ENCODE data around the gene SRL.
A peak's percentile ranks its signal among the peaks of the same experiment; 100 is the strongest.

The SRL gene

GRCh38 chr16:4205971-4206370 is 35.9 kb downstream of the SRL start:
- no peak for DNase-seq (ENCODE audit: low read depth)
- TF ChIP-seq, protein P1, sequence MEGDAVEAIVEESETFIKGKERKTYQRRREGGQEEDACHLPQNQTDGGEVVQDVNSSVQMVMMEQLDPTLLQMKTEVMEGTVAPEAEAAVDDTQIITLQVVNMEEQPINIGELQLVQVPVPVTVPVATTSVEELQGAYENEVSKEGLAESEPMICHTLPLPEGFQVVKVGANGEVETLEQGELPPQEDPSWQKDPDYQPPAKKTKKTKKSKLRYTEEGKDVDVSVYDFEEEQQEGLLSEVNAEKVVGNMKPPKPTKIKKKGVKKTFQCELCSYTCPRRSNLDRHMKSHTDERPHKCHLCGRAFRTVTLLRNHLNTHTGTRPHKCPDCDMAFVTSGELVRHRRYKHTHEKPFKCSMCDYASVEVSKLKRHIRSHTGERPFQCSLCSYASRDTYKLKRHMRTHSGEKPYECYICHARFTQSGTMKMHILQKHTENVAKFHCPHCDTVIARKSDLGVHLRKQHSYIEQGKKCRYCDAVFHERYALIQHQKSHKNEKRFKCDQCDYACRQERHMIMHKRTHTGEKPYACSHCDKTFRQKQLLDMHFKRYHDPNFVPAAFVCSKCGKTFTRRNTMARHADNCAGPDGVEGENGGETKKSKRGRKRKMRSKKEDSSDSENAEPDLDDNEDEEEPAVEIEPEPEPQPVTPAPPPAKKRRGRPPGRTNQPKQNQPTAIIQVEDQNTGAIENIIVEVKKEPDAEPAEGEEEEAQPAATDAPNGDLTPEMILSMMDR (IDR thresholded peaks at IDR 0.05; ENCODE audit: control insufficient read depth, extremely low read depth, insufficient read depth), result no peak
- no peak overlapping the region for H3K4me3 ChIP-seq (ENCODE audit: low read depth, low read length)

DNA sequence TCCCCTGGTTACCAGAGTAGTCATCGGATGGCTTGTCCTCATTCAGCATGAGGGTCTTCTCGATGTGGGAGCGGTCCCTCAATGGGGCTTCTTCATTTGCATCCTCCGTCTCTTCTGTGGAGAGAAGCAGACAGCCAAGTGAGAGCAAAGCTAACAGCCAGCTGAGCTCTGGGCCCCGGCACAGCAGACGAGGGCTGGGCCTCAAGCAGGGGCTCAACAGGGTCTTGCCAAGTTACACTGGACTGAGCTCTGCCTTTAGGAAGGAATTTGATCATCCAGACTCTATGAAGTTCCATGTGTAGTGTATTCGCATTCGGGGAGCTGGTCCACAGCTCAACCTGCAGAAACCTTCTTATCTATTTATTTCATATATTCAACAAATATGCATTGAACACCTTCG is 37.4 kb downstream of the SRL start:
- H3K4me3 ChIP-seq (ENCODE audit: low read depth, low read length), result no peak overlapping the region
- TF ChIP-seq, protein P1 (IDR thresholded peaks at IDR 0.05; ENCODE audit: control insufficient read depth, extremely low read depth, insufficient read depth), result no peak
- no peak for DNase-seq (ENCODE audit: low read depth)

- H3K4me3 ChIP-seq (ENCODE audit: low read depth, low read length), result no peak overlapping the region
- no peak for DNase-seq (ENCODE audit: low read depth)
- TF ChIP-seq, protein P1 (IDR thresholded peaks at IDR 0.05; ENCODE audit: control insufficient read depth, extremely low read depth, insufficient read depth), result no peak
Observed at GRCh38 chr16:4203748-4204147, 38.1 kb downstream of the SRL start.

DNA sequence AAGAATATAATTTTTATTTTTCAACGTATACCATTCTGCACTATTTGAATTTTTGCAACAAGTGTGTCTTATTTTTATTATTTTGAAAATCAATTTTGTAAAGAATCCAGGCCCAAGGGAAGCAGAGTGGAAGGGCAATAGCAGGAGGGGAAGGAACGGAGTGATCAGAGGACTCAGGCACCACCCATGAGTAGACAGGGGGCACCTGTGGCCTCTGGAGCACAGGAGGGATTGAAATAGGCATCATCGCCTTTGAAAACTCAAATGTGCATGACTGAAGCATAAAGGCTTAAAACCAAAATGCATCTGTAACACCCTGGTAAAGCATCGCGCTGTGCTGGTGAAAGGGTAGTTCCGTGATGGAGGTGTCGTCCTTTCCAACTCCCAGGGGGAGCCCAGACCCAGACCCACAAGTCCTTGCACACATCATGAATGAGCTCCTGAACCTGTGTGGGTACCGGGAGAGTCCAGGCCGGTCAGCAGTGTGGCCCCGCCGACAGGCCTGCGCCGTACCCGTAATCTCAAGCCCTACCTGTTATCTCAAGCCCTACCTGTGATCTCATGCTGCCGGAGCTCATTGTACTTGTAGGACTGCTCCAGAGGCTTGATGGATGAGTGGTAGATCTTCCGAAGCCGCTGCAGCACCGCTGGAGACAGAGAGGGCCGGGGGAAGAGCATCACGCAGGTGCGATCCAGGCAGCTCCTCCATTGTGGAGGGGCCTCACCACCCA is 39.1 kb downstream of the SRL start:
- DNase-seq (ENCODE audit: low read depth), result no peak
- no peak overlapping the region for H3K4me3 ChIP-seq (ENCODE audit: low read depth, low read length)
- TF ChIP-seq, protein P1 (IDR thresholded peaks at IDR 0.05; ENCODE audit: control insufficient read depth, extremely low read depth, insufficient read depth), result no peak

DNA sequence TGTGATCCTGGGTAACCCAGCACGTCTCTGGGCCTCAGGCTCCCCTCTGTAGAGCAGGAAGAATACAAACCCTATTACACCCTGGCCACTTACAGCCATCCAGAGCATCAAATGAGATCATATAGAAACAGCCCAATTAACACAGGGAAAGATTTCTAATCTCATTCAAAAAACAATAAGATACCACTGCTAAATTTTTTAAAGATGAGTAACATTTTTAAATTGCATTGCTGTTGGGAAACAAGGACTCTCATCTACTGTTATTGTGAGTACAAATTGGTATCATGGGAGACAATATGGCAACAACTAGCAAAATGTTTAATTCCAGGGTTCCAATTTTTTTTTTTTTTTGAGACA is 41.1 kb downstream of the SRL start:
- TF ChIP-seq, protein P1 (IDR thresholded peaks at IDR 0.05; ENCODE audit: control insufficient read depth, extremely low read depth, insufficient read depth), result no peak
- no peak overlapping the region for H3K4me3 ChIP-seq (ENCODE audit: low read depth, low read length)
- DNase-seq (ENCODE audit: low read depth), result no peak

GRCh38 chr16:4200000-4200780 is 41.7 kb downstream of the SRL start:
- TF ChIP-seq, protein P1 (IDR thresholded peaks at IDR 0.05; ENCODE audit: control insufficient read depth, extremely low read depth, insufficient read depth), result peak; percentile 87
- peak; percentile 58 for DNase-seq (ENCODE audit: low read depth)
- H3K4me3 ChIP-seq (ENCODE audit: low read depth, low read length), result no peak overlapping the region

Data from LNCaP clone FGC (cell line).